ENCODE measurements around the gene ADARB1. TPM values are rescaled to one million over a fixed set of nuclear protein-coding genes. Genes with fewer than 3 reads are reported as not detected.
A peak's percentile ranks its signal among the peaks of the same experiment; 100 is the strongest.

The ADARB1 gene
- total RNA-seq, 4 donors from 2014 or later = 6.8 to 32.2 (median 17.3) TPM

DNA sequence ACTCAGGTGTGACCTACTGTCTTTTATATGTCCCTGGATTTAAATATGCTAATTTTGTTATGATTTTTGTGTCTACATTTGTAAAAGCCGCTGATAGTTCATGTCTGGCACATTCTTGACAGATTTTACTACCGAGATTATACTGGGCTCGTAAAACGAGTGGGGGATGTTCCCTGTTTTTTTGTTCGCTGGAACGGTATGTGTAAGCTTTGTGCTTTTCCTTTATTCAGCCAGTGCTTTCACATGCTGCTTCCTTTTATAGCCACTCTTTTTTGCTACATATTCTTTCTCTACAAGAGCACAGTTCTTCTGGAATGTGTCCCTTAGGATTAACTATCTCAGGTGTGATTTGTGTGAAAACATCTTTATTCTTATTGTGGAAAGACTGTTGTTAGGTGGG is 46.6 kb downstream of the ADARB1 start:
- Histone ChIP-seq H3K4me1 (peaks cover 0 to 22% (median 7%) of the 10 kb centered on the region in 4 donors), H3K27me3 (no peaks in the 10 kb centered on the region), H3K4me3 (no peak overlapping the region), H3K27ac (peak overlapping the region; percentile 51 to 81 (median 69)), H3K36me3 (no peaks in the 10 kb centered on the region), H3K9me3 (no peaks in the 10 kb centered on the region)
- in situ Hi-C loops (cut with MboI; ENCODE audit: low pct_ligation_motif_present in 1 of 4, low pct_unique_long_range_greater_than_20kb in 1 of 4, low sequenced_read_pairs in 3 of 4) = no loop called here
- no peak for DNase-seq
- intact Hi-C loops (cut with DNase I; ENCODE audit: low total_unique reads) = loop anchor here (5.0 kb wide), 2 partner anchors 39 to 164 kb away; no protein-coding TSS in a partner anchor
- 45 to 51% methylated on average over 6 of the region's 6 CpGs for WGBS, 2 donors (ENCODE audit: low coverage in 1 of 2)
- no peak for TF ChIP-seq EP300 (IDR thresholded peaks at IDR 0.05; ENCODE audit: low read depth)
- peak in 2 of 3 donors; percentile 39 to 50 for TF ChIP-seq POLR2AphosphoS5 (IDR thresholded peaks at IDR 0.05)
- TF ChIP-seq POLR2A (IDR thresholded peaks at IDR 0.05) = no peak

DNA sequence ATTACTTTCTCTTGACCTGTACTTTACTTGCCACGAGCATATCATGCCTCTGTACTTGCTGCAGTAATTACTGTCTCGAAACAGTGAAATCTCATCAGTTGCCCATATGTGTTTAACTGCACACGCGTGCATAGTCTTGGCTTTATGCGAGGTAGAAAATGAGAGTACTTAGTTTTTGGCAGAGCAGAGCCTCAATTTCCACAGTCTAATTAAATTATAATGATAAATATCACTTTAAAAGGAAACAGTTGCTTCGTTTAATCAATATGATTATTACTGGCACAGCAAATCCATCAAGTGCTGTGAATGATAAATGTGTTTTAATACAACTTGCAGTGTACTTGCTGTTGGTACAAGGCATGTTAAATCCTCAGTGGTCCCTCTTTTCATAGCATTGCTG is 47.6 kb downstream of the ADARB1 start:
- Histone ChIP-seq H3K36me3 (no peaks in the 10 kb centered on the region), H3K4me1 (peaks cover 0 to 26% (median 7%) of the 10 kb centered on the region in 4 donors), H3K9me3 (no peaks in the 10 kb centered on the region), H3K27ac (peak overlapping the region; percentile 51 to 81 (median 69)), H3K27me3 (no peaks in the 10 kb centered on the region), H3K4me3 (no peak overlapping the region)
- WGBS, 2 donors (ENCODE audit: low coverage in 1 of 2) = 89 to 91% methylated on average over 6 of the region's 6 CpGs
- intact Hi-C loops (cut with DNase I; ENCODE audit: low total_unique reads) (loop anchor here (5.0 kb wide), 2 partner anchors 40 to 165 kb away; no protein-coding TSS in a partner anchor), in situ Hi-C loops (cut with MboI; ENCODE audit: low pct_ligation_motif_present in 1 of 4, low pct_unique_long_range_greater_than_20kb in 1 of 4, low sequenced_read_pairs in 3 of 4) (no loop called here)
- no peak for DNase-seq
- TF ChIP-seq, protein P1, sequence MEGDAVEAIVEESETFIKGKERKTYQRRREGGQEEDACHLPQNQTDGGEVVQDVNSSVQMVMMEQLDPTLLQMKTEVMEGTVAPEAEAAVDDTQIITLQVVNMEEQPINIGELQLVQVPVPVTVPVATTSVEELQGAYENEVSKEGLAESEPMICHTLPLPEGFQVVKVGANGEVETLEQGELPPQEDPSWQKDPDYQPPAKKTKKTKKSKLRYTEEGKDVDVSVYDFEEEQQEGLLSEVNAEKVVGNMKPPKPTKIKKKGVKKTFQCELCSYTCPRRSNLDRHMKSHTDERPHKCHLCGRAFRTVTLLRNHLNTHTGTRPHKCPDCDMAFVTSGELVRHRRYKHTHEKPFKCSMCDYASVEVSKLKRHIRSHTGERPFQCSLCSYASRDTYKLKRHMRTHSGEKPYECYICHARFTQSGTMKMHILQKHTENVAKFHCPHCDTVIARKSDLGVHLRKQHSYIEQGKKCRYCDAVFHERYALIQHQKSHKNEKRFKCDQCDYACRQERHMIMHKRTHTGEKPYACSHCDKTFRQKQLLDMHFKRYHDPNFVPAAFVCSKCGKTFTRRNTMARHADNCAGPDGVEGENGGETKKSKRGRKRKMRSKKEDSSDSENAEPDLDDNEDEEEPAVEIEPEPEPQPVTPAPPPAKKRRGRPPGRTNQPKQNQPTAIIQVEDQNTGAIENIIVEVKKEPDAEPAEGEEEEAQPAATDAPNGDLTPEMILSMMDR (IDR thresholded peaks at IDR 0.05) = no peak
- TF ChIP-seq POLR2AphosphoS5 (IDR thresholded peaks at IDR 0.05) = no peak
- TF ChIP-seq POLR2A (IDR thresholded peaks at IDR 0.05) = no peak
- TF ChIP-seq EP300 (IDR thresholded peaks at IDR 0.05; ENCODE audit: low read depth) = no peak

DNA sequence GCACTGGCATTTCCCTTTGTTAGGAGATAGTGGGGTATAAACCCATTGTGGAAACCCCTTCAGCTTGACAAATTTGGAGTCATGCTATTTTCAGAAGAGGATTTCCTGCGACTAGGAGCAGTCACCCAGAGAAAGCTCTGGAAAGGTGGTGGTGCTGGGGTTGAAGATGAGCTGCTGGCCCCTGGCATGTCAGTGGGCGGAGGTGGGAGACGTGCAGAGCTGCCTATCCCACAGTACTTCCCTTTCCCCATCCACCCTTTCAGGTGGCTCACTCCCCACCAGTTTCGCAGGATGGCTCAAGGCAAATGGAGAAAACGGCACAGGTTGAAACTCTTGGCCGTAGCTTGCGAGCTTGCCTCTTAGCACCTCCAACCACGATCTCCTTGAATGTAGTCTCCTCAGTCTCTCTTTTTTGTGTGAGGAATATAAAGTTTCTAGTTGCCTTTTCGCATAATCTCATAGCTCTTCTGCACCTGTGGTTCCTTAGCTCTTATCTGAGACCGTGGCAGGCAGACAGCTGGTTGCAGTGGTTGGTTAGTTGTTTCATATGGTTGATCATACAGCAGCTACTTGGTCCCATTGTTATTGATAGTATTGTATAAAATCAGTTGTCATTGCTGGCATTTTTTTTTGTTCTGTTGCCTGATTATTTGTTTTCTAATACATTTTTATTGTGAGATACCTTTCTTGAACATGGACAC is 48.2 kb downstream of the ADARB1 start:
- Histone ChIP-seq H3K4me1 (peaks cover 0 to 26% (median 7%) of the 10 kb centered on the region in 4 donors), H3K27me3 (no peaks in the 10 kb centered on the region), H3K27ac (peak overlapping the region in 3 of 4 donors; percentile 64 to 81 (median 74)), H3K36me3 (no peaks in the 10 kb centered on the region), H3K4me3 (no peak overlapping the region), H3K9me3 (no peaks in the 10 kb centered on the region)
- in situ Hi-C loops (cut with MboI; ENCODE audit: low pct_ligation_motif_present in 1 of 4, low pct_unique_long_range_greater_than_20kb in 1 of 4, low sequenced_read_pairs in 3 of 4) (no loop called here), intact Hi-C loops (cut with DNase I; ENCODE audit: low total_unique reads) (loop anchor here (5.0 kb wide), 2 partner anchors 40 to 165 kb away; no protein-coding TSS in a partner anchor)
- 83 to 89% methylated on average over 3 to 10 of the region's 10 CpGs for WGBS, 2 donors (ENCODE audit: low coverage in 1 of 2)
- DNase-seq = no peak
- no peak for TF ChIP-seq POLR2A (IDR thresholded peaks at IDR 0.05)
- no peak for TF ChIP-seq POLR2AphosphoS5 (IDR thresholded peaks at IDR 0.05)
- TF ChIP-seq EP300 (IDR thresholded peaks at IDR 0.05; ENCODE audit: low read depth) = no peak
- TF ChIP-seq, protein P1 (IDR thresholded peaks at IDR 0.05) = no peak

DNA sequence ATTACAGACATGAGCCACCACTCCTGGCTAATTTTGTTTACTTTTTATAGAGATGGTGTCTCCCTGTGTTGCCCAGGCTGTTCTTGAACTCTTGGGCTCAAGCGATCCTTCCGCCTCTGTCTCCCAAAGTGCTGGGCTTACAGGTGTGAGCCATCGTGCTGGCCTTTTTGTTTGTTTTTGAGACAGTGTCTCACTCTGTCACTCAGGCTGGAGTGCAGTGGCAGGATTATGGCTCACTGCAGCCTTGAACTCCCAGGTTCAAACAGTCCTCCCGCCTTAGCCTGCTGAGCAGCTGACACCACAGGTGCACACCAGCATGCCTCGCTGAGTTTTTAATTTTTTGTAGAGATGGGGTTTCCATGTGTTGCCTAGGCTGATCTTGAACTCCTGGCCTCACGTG is 49.1 kb downstream of the ADARB1 start:
- H3K4me3 ChIP-seq = no peak overlapping the region
- no peaks in the 10 kb centered on the region for H3K9me3 ChIP-seq
- H3K36me3 ChIP-seq = no peaks in the 10 kb centered on the region
- 40 to 80% methylated on average over 1 to 6 of the region's 6 CpGs for WGBS, 2 donors (ENCODE audit: low coverage in 1 of 2)
- in situ Hi-C loops (cut with MboI; ENCODE audit: low pct_ligation_motif_present in 1 of 4, low pct_unique_long_range_greater_than_20kb in 1 of 4, low sequenced_read_pairs in 3 of 4) = no loop called here
- peaks cover 0 to 31% (median 9%) of the 10 kb centered on the region in 4 donors for H3K4me1 ChIP-seq
- intact Hi-C loops (cut with DNase I; ENCODE audit: low total_unique reads) = loop anchor here (5.0 kb wide), 2 partner anchors 41 to 166 kb away; no protein-coding TSS in a partner anchor
- DNase-seq = no peak
- no peaks in the 10 kb centered on the region for H3K27me3 ChIP-seq
- H3K27ac ChIP-seq = peak overlapping the region in 1 of 4 donors; percentile 19
- TF ChIP-seq POLR2A (IDR thresholded peaks at IDR 0.05) (no peak), POLR2AphosphoS5 (IDR thresholded peaks at IDR 0.05) (no peak), EP300 (IDR thresholded peaks at IDR 0.05; ENCODE audit: low read depth) (no peak)
- TF ChIP-seq, protein P1 (IDR thresholded peaks at IDR 0.05) = no peak

Measured in transverse colon (tissue), 4 donors.